SU-DHL-6 (cell line): ENCODE measurements around the gene PAFAH1B1.

Source experiments
- EZH2phosphoT487 ChIP-seq: fragments of 200-600 bp; sonication (generic), shearing (Covaris generic); conservative IDR thresholded peaks from 2 replicates; pipeline ENCODE4 v1.6.1; 2018; ENCODE audit warnings: mild to moderate bottlenecking, antibody characterized with exemption, low read length, moderate library complexity, mixed read lengths
- TF ChIP-seq, protein P1 (sequence below): fragments of 200-600 bp; sonication (generic); IDR thresholded peaks from one replicate; pipeline ENCODE4 v1.5.1; 2017; ENCODE audit warnings: antibody characterized with exemption, mild to moderate bottlenecking, low read length, moderate library complexity; ENCODE audit not compliant: insufficient read depth, poor library complexity, severe bottlenecking

GRCh38 chr17:2724784-2725164, 131.3 kb downstream of the PAFAH1B1 start:
- TF ChIP-seq, protein P1, sequence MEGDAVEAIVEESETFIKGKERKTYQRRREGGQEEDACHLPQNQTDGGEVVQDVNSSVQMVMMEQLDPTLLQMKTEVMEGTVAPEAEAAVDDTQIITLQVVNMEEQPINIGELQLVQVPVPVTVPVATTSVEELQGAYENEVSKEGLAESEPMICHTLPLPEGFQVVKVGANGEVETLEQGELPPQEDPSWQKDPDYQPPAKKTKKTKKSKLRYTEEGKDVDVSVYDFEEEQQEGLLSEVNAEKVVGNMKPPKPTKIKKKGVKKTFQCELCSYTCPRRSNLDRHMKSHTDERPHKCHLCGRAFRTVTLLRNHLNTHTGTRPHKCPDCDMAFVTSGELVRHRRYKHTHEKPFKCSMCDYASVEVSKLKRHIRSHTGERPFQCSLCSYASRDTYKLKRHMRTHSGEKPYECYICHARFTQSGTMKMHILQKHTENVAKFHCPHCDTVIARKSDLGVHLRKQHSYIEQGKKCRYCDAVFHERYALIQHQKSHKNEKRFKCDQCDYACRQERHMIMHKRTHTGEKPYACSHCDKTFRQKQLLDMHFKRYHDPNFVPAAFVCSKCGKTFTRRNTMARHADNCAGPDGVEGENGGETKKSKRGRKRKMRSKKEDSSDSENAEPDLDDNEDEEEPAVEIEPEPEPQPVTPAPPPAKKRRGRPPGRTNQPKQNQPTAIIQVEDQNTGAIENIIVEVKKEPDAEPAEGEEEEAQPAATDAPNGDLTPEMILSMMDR = no peak
- TF ChIP-seq EZH2phosphoT487 = no peak
